Activated gamma-delta T cell treated with Interleukin-2 at 50 U/mL for 16 hours (primary cell): ENCODE results near the gene HMGN3.
"Not testable (repeated sequence)": the region's sequence is repeated elsewhere in the genome, so short reads cannot be mapped to it uniquely, and the experiment has no call there.

Experiments
- DNase-seq: peaks from one replicate; pipeline ENCODE4 v3.0.0-alpha.2; 2020

The HMGN3 gene

GRCh38 chr6:79234150-79235022, at the start of gene HMGN3:
TSS of gene HMGN3 (minus strand) at chr6:79234682.
- DNase-seq, result peak; percentile 92

DNA sequence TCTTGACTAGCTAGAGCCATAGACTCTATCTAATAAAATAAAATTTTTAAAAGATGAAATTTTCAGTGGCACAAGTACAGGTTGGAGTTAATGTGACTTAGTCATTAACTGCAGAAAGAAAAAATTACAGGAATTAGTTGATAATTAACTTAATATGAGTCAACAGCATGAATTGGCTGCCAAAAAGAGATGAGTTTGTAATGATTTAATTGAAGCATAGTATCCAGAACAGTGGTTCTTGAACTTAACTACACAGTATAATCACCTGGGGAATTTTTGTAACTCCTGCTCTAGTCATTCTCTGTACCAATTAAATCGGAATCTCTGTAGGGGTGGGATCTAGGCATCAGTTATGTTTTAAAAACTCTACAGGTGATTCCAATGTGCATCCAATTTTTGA, 46.3 kb upstream of the HMGN3 start:
- no peak for DNase-seq

DNA sequence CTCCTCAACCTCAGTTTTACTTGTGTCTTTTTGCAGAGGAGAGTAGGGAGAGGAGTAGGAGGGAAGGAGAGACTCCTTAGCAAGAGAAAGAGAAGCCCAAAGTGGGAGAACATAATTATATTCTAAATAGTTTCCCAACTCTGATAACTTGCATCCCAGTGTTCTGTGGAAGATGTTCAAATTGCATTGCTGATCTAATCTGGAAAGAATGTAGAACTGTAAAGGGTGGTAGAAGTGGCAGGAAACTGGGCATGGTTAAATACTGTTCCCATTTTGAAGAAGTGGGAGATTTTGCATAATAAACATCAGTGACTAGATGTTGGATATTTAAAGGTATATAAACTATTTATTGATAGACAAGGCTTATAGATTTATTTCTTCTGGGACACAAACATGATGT, 42.6 kb upstream of the HMGN3 start:
- no peak for DNase-seq

DNA sequence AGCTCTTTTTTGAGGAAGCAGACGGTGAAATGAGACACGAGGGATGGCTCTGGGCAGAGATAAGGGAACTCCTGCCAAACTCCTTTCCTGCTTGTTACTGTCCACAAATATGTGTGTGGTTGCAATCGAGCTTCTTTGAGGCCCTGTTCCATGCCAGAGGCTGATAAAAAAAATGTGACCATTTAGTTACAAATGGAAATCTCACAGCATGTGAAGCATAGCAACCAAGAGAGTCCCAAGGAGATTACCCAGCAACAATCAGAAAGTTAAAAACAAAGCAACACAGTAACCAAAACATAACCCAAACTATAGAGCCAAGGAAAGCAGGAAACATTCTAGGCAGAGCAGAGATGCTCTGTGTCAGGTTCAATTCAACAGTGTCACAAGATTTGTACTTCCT, 35.4 kb upstream of the HMGN3 start:
- no peak for DNase-seq

DNA sequence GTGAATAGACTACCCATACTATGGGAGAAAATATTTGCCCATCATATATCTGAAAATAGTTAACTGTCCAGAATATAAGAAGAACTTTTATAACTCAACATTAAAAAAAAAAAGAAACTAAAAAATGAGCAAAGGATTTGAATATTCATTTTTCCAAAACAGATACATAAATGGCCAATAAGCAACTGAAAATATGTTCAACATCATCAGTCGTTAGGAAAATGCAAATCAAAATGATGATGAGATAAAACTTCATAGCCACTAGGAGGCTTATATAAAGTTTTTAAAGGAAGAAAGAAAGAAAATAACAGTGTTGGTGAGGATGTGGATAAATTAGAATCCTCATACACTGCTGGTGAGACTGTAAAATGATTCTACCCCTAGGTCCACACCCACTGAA, 32.6 kb upstream of the HMGN3 start:
- no peak for DNase-seq

DNA sequence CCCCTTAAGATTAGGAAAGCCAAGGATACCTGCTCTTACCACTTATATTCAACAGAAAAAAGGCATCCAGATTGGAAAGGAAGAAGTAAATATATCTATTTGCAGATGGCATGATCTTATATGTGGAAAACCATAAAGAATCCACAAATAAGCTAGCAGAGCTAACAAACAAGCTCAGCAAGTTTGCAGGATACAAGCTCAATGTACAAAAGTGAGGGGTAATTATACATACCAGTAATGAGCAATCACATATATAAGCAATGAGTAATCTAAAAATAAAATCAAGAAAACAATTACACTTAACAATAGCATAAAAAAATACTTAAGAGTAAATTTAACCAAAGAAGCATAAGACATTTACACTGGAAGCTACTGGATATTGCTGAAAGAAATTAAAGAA, 31.6 kb upstream of the HMGN3 start:
- DNase-seq, result no peak

- DNase-seq, result no peak
Observed at GRCh38 chr6:79263359-79263758, 28.9 kb upstream of the HMGN3 start.

DNA sequence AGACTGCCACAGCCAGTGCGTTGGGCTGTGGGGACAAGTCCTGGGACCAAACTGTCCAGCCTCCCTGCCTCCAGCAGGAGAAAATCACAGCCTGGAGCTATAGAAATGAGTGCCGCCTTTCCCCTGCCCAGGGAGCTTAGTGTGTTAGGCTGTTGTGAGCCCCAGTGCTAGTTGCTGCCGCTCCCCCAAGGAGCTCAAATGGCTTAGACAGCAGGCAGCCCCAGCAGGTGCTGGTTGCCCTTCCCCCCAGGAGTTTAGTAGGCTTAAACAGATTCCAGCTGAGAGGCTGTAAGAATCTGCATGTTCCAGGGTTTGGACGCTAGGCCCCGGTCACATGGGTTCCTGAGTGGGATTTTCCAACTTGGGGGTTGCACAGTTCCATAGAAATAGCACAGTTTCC, 27.2 kb upstream of the HMGN3 start:
- no peak for DNase-seq

- no peak for DNase-seq
Observed at GRCh38 chr6:79260772-79261171, 26.3 kb upstream of the HMGN3 start.

GRCh38 chr6:79257381-79258205, 23.1 kb upstream of the HMGN3 start:
- no peak for DNase-seq

DNA sequence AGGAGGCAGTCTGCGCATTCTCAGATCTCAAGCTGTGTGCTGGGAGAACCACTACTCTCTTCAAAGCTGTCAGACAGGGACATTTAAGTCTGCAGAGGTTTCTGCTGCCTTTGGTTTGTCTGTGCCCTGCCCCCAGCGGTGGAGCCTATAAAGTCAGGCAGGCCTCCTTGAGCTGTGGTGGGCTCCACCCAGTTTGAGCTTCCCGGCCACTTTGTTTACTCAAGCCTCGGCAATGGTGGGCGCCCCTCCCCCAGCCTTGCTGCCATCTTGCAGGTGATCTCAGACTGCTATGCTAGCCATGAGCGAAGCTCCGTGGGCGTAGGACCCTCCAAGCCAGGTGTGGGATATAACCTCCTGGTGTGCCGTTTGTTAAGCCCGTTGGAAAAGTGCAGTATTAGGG, 22.3 kb upstream of the HMGN3 start:
- DNase-seq, result not testable (repeated sequence)

- not testable (repeated sequence) for DNase-seq
Observed at GRCh38 chr6:79255086-79255485, 20.6 kb upstream of the HMGN3 start.

DNA sequence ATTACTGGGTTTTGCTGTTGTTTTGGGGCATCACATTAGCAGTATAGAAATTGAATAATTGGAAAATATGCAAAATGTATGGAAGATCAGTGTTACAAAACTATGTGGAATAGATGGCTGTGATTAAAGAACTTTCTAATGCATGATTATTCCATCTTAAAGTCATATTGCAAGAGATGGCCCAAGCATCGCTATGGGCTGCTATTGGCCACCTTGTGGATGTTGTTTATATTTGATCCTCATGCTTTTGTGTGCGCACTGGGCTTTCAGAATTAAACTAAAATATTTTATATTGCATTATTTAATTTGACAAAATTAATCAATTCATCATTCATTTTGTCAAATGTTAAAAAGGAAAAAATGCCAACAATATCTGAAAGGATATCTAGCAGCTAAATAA, 16.1 kb upstream of the HMGN3 start:
- no peak for DNase-seq

DNA sequence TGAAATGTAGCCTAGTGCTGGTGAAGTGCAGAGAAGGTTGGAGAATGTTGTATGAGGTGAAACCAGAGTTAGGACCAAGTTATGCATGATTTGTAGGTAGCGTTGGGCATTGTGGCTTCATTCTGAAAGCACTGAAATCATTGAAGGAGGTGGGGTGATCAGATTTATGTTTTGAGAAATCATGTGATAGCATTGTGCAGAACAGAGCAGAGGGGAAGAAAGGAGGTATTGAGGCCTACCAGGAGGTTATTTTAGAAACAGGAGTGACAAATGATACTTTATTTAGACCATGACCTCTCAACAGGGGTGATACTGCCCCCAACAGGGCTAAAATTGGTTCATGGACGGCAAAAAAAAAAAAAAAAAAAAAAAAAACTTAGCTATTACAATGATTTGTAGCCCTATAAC, 15.6 kb upstream of the HMGN3 start:
- no peak for DNase-seq

- DNase-seq, result no peak
Observed at GRCh38 chr6:79249136-79249535, 14.7 kb upstream of the HMGN3 start.

- no peak for DNase-seq
Observed at GRCh38 chr6:79246891-79247290, 12.4 kb upstream of the HMGN3 start.

- no peak for DNase-seq
Observed at GRCh38 chr6:79241228-79241627, 6.7 kb upstream of the HMGN3 start.

DNA sequence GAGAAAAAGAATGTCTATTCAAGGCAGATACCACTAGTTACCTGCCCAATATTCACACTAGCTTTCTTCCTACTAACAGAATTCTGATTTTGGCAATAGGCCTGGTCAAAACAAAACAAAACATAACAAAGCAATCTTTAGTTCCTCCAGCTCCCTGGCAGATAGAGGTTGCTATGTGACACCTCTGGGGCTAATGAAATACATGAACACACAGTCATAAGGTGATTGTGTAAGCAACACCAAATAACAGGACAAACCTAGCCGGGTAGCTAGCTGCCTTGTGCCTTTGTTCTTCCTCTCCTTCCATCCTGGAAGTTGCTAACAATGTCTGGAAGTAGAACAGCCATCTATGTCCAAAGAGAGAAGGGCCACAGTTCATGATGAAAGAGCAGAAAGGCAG, 6.0 kb upstream of the HMGN3 start:
- DNase-seq, result no peak

DNA sequence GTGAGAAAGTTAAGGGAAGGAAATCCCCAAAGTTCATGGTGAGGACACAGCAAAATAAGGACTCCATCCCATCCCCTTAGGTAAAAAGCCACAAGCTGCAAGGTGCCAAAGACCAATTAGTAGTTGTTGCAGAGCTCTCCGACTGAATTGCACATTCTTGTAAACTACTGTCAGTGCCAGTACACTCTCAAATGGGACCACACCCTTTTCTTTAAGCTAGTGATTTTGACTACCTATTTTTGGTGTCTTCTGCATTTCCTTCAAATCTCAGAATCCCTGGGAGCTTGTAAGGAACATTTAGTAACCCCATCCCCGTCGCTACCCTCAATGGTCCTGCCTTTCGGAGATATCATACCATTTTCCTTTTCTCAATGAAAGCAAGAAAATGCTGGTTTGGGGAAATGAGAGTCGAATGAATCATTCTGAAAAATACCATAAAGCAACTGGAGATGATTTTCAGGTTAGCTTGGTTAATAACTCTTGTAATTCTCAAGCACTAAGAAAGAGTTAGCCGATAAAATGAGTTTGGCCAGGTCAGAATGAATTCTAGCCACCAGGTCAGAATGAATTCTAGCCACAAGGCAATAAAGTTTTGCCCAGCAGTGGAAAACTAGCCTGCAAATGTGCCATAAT, 5.2 kb upstream of the HMGN3 start:
- no peak for DNase-seq

- DNase-seq, result no peak
Observed at GRCh38 chr6:79238919-79239318, 4.4 kb upstream of the HMGN3 start.

GRCh38 chr6:79236711-79237110, 2.2 kb upstream of the HMGN3 start:
- no peak for DNase-seq

GRCh38 chr6:79233611-79234149, 802 bp downstream of the HMGN3 start:
- peak; percentile 57 for DNase-seq

- DNase-seq, result no peak
Observed at GRCh38 chr6:79232696-79233462, 1.6 kb downstream of the HMGN3 start.
